Thyroid gland (tissue), 4 donors: ENCODE results near the gene CCL8.

Experiments
- POLR2A ChIP-seq, 2 donors: fragments of 450-650 bp; IDR thresholded peaks; one replicate each; pipeline ENCODE4 v1.6.1; 2017; ENCODE audit warnings: antibody characterized with exemption in 2 of 2, mild to moderate bottlenecking in 2 of 2, moderate library complexity in 1 of 2
- TF ChIP-seq, protein P1 (sequence below), 6 experiments: fragments of 200-600 bp in 3 of 6; fragments of 450-650 bp in 3 of 6; sonication (generic) in 3 of 6; IDR thresholded peaks; one replicate each; pipeline ENCODE4 v1.5.1; 2016 to 2019; ENCODE audit warnings: antibody characterized with exemption in 6 of 6, mild to moderate bottlenecking in 2 of 6, inconsistent platforms in 1 of 6, moderate library complexity in 1 of 6

DNA sequence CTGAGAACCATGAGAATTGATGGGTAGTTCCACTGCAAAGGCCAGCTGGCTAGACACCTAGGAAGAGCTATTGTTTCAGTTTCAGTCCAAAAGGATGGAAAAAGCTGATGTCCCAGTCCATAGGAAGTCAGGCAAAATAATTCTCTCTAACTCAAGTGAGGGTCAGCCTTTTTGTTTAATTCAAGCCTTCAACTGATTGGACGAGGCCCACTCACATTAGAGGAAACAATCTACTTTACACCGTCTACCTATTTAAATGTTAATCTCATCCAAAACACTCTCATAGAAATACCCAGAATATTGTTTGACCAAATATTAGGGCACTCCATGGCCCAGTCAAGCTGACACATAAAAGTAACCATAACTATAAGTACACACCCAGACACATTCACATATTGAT lies 22.7 kb downstream of the CCL8 start:
- TF ChIP-seq, protein P1, sequence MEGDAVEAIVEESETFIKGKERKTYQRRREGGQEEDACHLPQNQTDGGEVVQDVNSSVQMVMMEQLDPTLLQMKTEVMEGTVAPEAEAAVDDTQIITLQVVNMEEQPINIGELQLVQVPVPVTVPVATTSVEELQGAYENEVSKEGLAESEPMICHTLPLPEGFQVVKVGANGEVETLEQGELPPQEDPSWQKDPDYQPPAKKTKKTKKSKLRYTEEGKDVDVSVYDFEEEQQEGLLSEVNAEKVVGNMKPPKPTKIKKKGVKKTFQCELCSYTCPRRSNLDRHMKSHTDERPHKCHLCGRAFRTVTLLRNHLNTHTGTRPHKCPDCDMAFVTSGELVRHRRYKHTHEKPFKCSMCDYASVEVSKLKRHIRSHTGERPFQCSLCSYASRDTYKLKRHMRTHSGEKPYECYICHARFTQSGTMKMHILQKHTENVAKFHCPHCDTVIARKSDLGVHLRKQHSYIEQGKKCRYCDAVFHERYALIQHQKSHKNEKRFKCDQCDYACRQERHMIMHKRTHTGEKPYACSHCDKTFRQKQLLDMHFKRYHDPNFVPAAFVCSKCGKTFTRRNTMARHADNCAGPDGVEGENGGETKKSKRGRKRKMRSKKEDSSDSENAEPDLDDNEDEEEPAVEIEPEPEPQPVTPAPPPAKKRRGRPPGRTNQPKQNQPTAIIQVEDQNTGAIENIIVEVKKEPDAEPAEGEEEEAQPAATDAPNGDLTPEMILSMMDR (IDR thresholded peaks at IDR 0.05) = no peak
- no peak for TF ChIP-seq POLR2A (IDR thresholded peaks at IDR 0.05)
